GM23338 (cell line): ENCODE data around the gene TRAPPC10. TPM values are rescaled to one million over a fixed set of nuclear protein-coding genes. Genes with fewer than 3 reads are reported as not detected.

Experiments used
- ATAC-seq: fragments of 200-7000 bp; cut with Tn5 transposase; 3 replicates; pipeline ENCODE4 v1.9.1; 2020
- DNase-seq: peaks from one replicate; pipeline ENCODE4 v3.0.0-alpha.2; 2015; ENCODE audit warnings: low spot score
- H2AFZ ChIP-seq: fragments of 200-600 bp; sonication (generic); 2 replicates; pipeline ENCODE4 v1.8.0; 2016; ENCODE audit warnings: antibody characterized with exemption, mild to moderate bottlenecking, moderate library complexity
- H3F3A ChIP-seq: fragments of 200-600 bp; sonication (generic); replicated peaks from 2 replicates; pipeline ENCODE4 v1.8.0; 2017; ENCODE audit warnings: antibody characterized with exemption, mixed run types, low read depth
- H3K27ac ChIP-seq: fragments of 200-600 bp; sonication (generic); 2 replicates; pipeline ENCODE4 v1.6.1; 2016; ENCODE audit warnings: low read depth
- H3K27me3 ChIP-seq: fragments of 200-600 bp; sonication (generic); 2 replicates; pipeline ENCODE4 v1.8.0; 2016; ENCODE audit warnings: mild to moderate bottlenecking, mixed run types, moderate library complexity; ENCODE audit not compliant: insufficient read depth
- H3K36me3 ChIP-seq: fragments of 200-600 bp; sonication (generic); 2 replicates; pipeline ENCODE4 v1.8.0; 2016; ENCODE audit warnings: mild to moderate bottlenecking; ENCODE audit not compliant: insufficient read depth
- H3K4me1 ChIP-seq: fragments of 200-600 bp; sonication (generic); 2 replicates; pipeline ENCODE4 v1.8.0; 2016; ENCODE audit warnings: mild to moderate bottlenecking, moderate library complexity; ENCODE audit not compliant: insufficient read depth
- H3K4me2 ChIP-seq: fragments of 200-600 bp; sonication (generic); 2 replicates; pipeline ENCODE4 v1.7.1; 2017; ENCODE audit warnings: mixed run types
- H3K4me3 ChIP-seq: fragments of 200-600 bp; sonication (generic); 2 replicates; pipeline ENCODE4 v1.6.1; 2016; ENCODE audit warnings: mixed run types
- H3K79me2 ChIP-seq: fragments of 200-600 bp; sonication (generic); replicated peaks from 2 replicates; pipeline ENCODE4 v1.8.0; 2017; ENCODE audit warnings: mild to moderate bottlenecking; ENCODE audit not compliant: insufficient read depth
- H3K9me2 ChIP-seq: fragments of 200-600 bp; sonication (generic); 2 replicates; pipeline ENCODE4 v1.8.0; 2017; ENCODE audit not compliant: insufficient read depth
- H4K20me1 ChIP-seq: fragments of 200-600 bp; sonication (generic); replicated peaks from 2 replicates; pipeline ENCODE4 v1.8.0; 2017; ENCODE audit warnings: mild to moderate bottlenecking; ENCODE audit not compliant: insufficient read depth
- H3K27ac Mint-ChIP-seq: 2 replicates; pipeline ENCODE4 v1.8.0; 2020; ENCODE audit warnings: inconsistent platforms, mild to moderate bottlenecking, moderate library complexity, mixed read lengths
- H3K27me3 Mint-ChIP-seq: 3 replicates; pipeline ENCODE4 v1.8.0; 2022; ENCODE audit warnings: low read depth, mild to moderate bottlenecking, moderate library complexity, mixed read lengths, inconsistent platforms; ENCODE audit not compliant: insufficient read depth, poor library complexity
- H3K36me3 Mint-ChIP-seq: 3 replicates; pipeline ENCODE4 v1.8.0; 2021; ENCODE audit warnings: low read depth, mild to moderate bottlenecking, inconsistent platforms, moderate library complexity, mixed read lengths
- H3K4me1 Mint-ChIP-seq: 3 replicates; pipeline ENCODE4 v1.8.0; 2020; ENCODE audit warnings: mild to moderate bottlenecking, inconsistent platforms, mixed read lengths
- H3K4me3 Mint-ChIP-seq: 3 replicates; pipeline ENCODE4 v1.8.0; 2021; ENCODE audit warnings: moderate library complexity, mild to moderate bottlenecking, inconsistent platforms, mixed read lengths
- H3K9me3 Mint-ChIP-seq: 3 replicates; pipeline ENCODE4 v1.8.0; 2020; ENCODE audit warnings: moderate library complexity, mild to moderate bottlenecking, inconsistent platforms, mixed read lengths
- CREB1 ChIP-seq: fragments of 250-450 bp; sonication (Bioruptor Pico); IDR thresholded peaks from 2 replicates; pipeline ENCODE4 v1.5.0; 2020; ENCODE audit warnings: low read depth, mild to moderate bottlenecking, moderate library complexity
- ETS1 ChIP-seq: IDR thresholded peaks from 2 replicates; pipeline ENCODE4 v1.6.1; 2016; ENCODE audit warnings: antibody characterized with exemption
- EZH2 ChIP-seq: fragments of 200-600 bp; sonication (generic); IDR thresholded peaks from one replicate; pipeline ENCODE4 v1.8.0; 2017; ENCODE audit warnings: antibody characterized with exemption, mild to moderate bottlenecking, low read depth; ENCODE audit not compliant: unreplicated experiment
- JUNB ChIP-seq: IDR thresholded peaks from one replicate; pipeline ENCODE4 v1.6.1; 2016; ENCODE audit warnings: antibody characterized with exemption; ENCODE audit not compliant: unreplicated experiment
- NANOG ChIP-seq: IDR thresholded peaks from 2 replicates; pipeline ENCODE4 v1.6.1; 2016; ENCODE audit warnings: antibody characterized with exemption, borderline replicate concordance
- POLR2AphosphoS5 ChIP-seq: IDR thresholded peaks from 2 replicates; pipeline ENCODE4 v1.6.1; 2016; ENCODE audit warnings: antibody characterized with exemption, low read depth
- REST ChIP-seq: IDR thresholded peaks from one replicate; pipeline ENCODE4 v1.6.1; 2018; ENCODE audit warnings: antibody characterized with exemption; ENCODE audit not compliant: unreplicated experiment
- STAT1 ChIP-seq: IDR thresholded peaks from one replicate; pipeline ENCODE4 v1.6.1; 2016; ENCODE audit warnings: antibody characterized with exemption; ENCODE audit not compliant: unreplicated experiment
- ZNF114 ChIP-seq: fragments of 250-450 bp; sonication (Bioruptor Pico); IDR thresholded peaks from 2 replicates; pipeline ENCODE4 v1.5.0; 2020; ENCODE audit warnings: mild to moderate bottlenecking, moderate library complexity
- ZNF331 ChIP-seq: fragments of 250-450 bp; sonication (Bioruptor Pico); IDR thresholded peaks from 2 replicates; pipeline ENCODE4 v1.5.0; 2020; ENCODE audit warnings: low read depth, mild to moderate bottlenecking, moderate library complexity
- ZNF462 ChIP-seq: fragments of 250-450 bp; sonication (Bioruptor Pico); IDR thresholded peaks from 2 replicates; pipeline ENCODE4 v1.5.0; 2020; ENCODE audit warnings: mild to moderate bottlenecking, moderate library complexity
- polyA plus RNA-seq: library from polyadenylated mRNA; unstranded; fragments of >200 nt; fragmentation: Nextera tagmentation; extraction: Ambion mirVana; gene quantifications from 2 replicates; pipeline ENCODE4 v1.2.1, GENCODE V29; 2016
- total RNA-seq: library from RNA; depleted of rRNA; stranded (reverse); fragments of >200 nt; shearing (Covaris generic); gene quantifications from 2 replicates; pipeline ENCODE4 v1.2.3, GENCODE V29; 2014
- TF ChIP-seq, protein P1 (sequence below), 2 experiments: fragments of 200-600 bp in 1 of 2; sonication (generic) in 1 of 2; conservative IDR thresholded peaks; 2 replicates each; pipeline versions ENCODE4 v1.5.1 to v1.6.1; 2016 to 2017; ENCODE audit warnings: antibody characterized with exemption in 2 of 2, low read depth in 2 of 2, mild to moderate bottlenecking in 2 of 2, moderate library complexity in 1 of 2

TRAPPC10 gene
- total and polyA plus RNA-seq, 2 experiments from 2014 or later = 14.0 to 27.1 TPM

DNA sequence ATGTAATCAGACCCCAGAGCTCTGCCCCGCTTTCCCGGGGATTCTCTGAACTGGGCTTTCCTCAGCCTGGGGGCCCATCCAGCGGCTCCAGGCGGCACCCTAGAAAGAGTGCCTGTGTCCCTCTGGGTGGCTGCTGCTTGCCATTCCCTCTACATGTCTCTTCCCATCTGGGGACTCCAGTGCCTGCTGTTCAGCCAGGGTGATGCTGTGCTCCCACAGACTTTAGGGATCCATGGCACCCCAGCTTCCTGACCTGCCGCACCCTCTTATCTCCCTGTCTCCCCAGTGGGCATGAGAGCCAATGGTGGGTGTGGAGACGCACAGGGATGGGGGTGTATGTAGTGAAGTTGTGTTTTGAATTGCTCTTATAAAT is 16.2 kb downstream of the TRAPPC10 start (continued):
- no peak for TF ChIP-seq ZNF462 (CRISPR knock-in tag)
- TF ChIP-seq POLR2AphosphoS5 = no peak
- no peak for TF ChIP-seq ETS1
- no peak for TF ChIP-seq JUNB
- no peak for TF ChIP-seq ZNF114 (CRISPR knock-in tag)
- no peak for TF ChIP-seq CREB1 (CRISPR knock-in tag)
- no peak for TF ChIP-seq NANOG

GRCh38 chr21:44029460-44030087 is 17.5 kb downstream of the TRAPPC10 start:
- H3K79me2 ChIP-seq = peaks cover 90% of the 10 kb centered on the region
- H3K27ac ChIP-seq = no peak overlapping the region
- Mint-ChIP-seq H3K4me1 (peaks cover 21% of the 10 kb centered on the region), H3K36me3 (peaks cover 22% of the 10 kb centered on the region), H3K9me3 (no peaks in the 10 kb centered on the region), H3K27me3 (peaks cover 7% of the 10 kb centered on the region), H3K27ac (peak overlapping the region; percentile 65), H3K4me3 (no peak overlapping the region)
- no peak overlapping the region for H3K4me2 ChIP-seq
- no peak for DNase-seq
- H3K27me3 ChIP-seq = no peaks in the 10 kb centered on the region
- no peak for ATAC-seq
- peaks cover 17% of the 10 kb centered on the region for H3K4me1 ChIP-seq
- H2AFZ ChIP-seq = no peak overlapping the region
- no peaks in the 10 kb centered on the region for H3F3A ChIP-seq
- H3K36me3 ChIP-seq = peaks cover 11% of the 10 kb centered on the region; the same call in 1 of the 2 replicates
- H3K4me3 ChIP-seq = no peak overlapping the region
- peaks cover 46% of the 10 kb centered on the region for H4K20me1 ChIP-seq
- no peaks in the 10 kb centered on the region for H3K9me2 ChIP-seq
- TF ChIP-seq REST (no peak), CREB1 (CRISPR knock-in tag) (no peak), STAT1 (no peak), EZH2 (no peak), ZNF331 (no peak), POLR2AphosphoS5 (no peak)
- TF ChIP-seq, protein P1, sequence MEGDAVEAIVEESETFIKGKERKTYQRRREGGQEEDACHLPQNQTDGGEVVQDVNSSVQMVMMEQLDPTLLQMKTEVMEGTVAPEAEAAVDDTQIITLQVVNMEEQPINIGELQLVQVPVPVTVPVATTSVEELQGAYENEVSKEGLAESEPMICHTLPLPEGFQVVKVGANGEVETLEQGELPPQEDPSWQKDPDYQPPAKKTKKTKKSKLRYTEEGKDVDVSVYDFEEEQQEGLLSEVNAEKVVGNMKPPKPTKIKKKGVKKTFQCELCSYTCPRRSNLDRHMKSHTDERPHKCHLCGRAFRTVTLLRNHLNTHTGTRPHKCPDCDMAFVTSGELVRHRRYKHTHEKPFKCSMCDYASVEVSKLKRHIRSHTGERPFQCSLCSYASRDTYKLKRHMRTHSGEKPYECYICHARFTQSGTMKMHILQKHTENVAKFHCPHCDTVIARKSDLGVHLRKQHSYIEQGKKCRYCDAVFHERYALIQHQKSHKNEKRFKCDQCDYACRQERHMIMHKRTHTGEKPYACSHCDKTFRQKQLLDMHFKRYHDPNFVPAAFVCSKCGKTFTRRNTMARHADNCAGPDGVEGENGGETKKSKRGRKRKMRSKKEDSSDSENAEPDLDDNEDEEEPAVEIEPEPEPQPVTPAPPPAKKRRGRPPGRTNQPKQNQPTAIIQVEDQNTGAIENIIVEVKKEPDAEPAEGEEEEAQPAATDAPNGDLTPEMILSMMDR (conservative IDR thresholded peaks at IDR 0.05; ENCODE audit: low read depth in 2 of 2) = no peak
